ENCODE results near the gene SNX6.

Gene SNX6

GRCh38 chr14:34633742-34634141 lies 3.8 kb upstream of the SNX6 start:
- no peak for DNase-seq

GRCh38 chr14:34632411-34632978 lies 2.5 kb upstream of the SNX6 start:
- no peak for DNase-seq

GRCh38 chr14:34629344-34629656 lies 648 bp downstream of the SNX6 start:
- no peak for DNase-seq

GRCh38 chr14:34628681-34629135 lies 1.2 kb downstream of the SNX6 start:
- no peak for DNase-seq

GRCh38 chr14:34623506-34623905 lies 6.4 kb downstream of the SNX6 start:
- DNase-seq = no peak

GRCh38 chr14:34620839-34621238 lies 9.1 kb downstream of the SNX6 start:
- no peak for DNase-seq

- no peak for DNase-seq
These were observed 9.8 kb downstream of the SNX6 start for GRCh38 chr14:34620115-34620514.

GRCh38 chr14:34619471-34619870 lies 10.5 kb downstream of the SNX6 start:
- DNase-seq = peak; percentile 54

- DNase-seq = no peak
These were observed 13.6 kb downstream of the SNX6 start for GRCh38 chr14:34616360-34616759.

- DNase-seq = no peak
These were observed 14.4 kb downstream of the SNX6 start for GRCh38 chr14:34615507-34615906.

GRCh38 chr14:34614638-34615037 lies 15.3 kb downstream of the SNX6 start:
- no peak for DNase-seq

GRCh38 chr14:34610101-34610500 lies 19.8 kb downstream of the SNX6 start:
- no peak for DNase-seq

GRCh38 chr14:34605461-34605860 lies 24.5 kb downstream of the SNX6 start:
- DNase-seq = no peak

GRCh38 chr14:34604995-34605394 lies 25.0 kb downstream of the SNX6 start:
- no peak for DNase-seq

GRCh38 chr14:34596891-34597290 lies 33.1 kb downstream of the SNX6 start:
- no peak for DNase-seq

GRCh38 chr14:34593740-34594375 lies 36.1 kb downstream of the SNX6 start:
- no peak for DNase-seq

- no peak for DNase-seq
These were observed 37.3 kb downstream of the SNX6 start for GRCh38 chr14:34592623-34593022.

GRCh38 chr14:34583525-34583924 lies 46.4 kb downstream of the SNX6 start:
- no peak for DNase-seq

GRCh38 chr14:34582117-34582680 lies 47.7 kb downstream of the SNX6 start:
- DNase-seq = no peak

GRCh38 chr14:34580381-34580780 lies 49.6 kb downstream of the SNX6 start:
- DNase-seq = no peak

- no peak for DNase-seq
These were observed 58.2 kb downstream of the SNX6 start for GRCh38 chr14:34571771-34572170.

- no peak for DNase-seq
These were observed 60.2 kb downstream of the SNX6 start for GRCh38 chr14:34569750-34570149.

- DNase-seq = no peak
These were observed 61.1 kb downstream of the SNX6 start for GRCh38 chr14:34568803-34569202.

- DNase-seq = no peak
These were observed 67.2 kb downstream of the SNX6 start for GRCh38 chr14:34562776-34563150.
